K562 (cell line): ENCODE results near the gene NEU1. TPM values are rescaled to one million over a fixed set of nuclear protein-coding genes. Genes with fewer than 3 reads are reported as not detected.

Experiments
- CCNT2 ChIP-seq: IDR thresholded peaks from 2 replicates; pipeline ENCODE4 v1.6.1; 2011; ENCODE audit warnings: borderline replicate concordance, low read depth, mild to moderate bottlenecking, moderate library complexity, mixed read lengths, low read length; ENCODE audit not compliant: insufficient read length; ENCODE audit errors: extremely low read depth
- CREBBP ChIP-seq: IDR thresholded peaks from one replicate; pipeline ENCODE4 v1.6.1; 2012; ENCODE audit warnings: low read depth, mild to moderate bottlenecking, control low read depth, inconsistent platforms, low read length
- GATAD2B ChIP-seq: fragments of 450-650 bp; IDR thresholded peaks from 2 replicates; pipeline ENCODE4 v1.6.1; 2017; ENCODE audit warnings: mild to moderate bottlenecking, borderline replicate concordance
- PHF20 ChIP-seq: fragments of 450-650 bp; IDR thresholded peaks from 2 replicates; pipeline ENCODE4 v1.6.1; 2018; ENCODE audit not compliant: partially characterized antibody
- PTTG1 ChIP-seq: fragments of 450-650 bp; IDR thresholded peaks from 2 replicates; pipeline ENCODE4 v1.6.1; 2016; ENCODE audit warnings: low read depth, mild to moderate bottlenecking, missing genetic modification characterization, missing compliant biosample characterization
- STAT5A ChIP-seq: IDR thresholded peaks from 2 replicates; pipeline ENCODE4 v1.6.1; 2012; ENCODE audit warnings: low read length, inconsistent platforms, borderline replicate concordance
- ZC3H11A ChIP-seq: IDR thresholded peaks from 2 replicates; pipeline ENCODE4 v1.6.1; 2012; ENCODE audit warnings: low read depth, low read length, improper control_type of control experiment
- ZC3H8 ChIP-seq: fragments of 450-650 bp; IDR thresholded peaks from 2 replicates; pipeline ENCODE4 v1.6.1; 2017
- ZNF444 ChIP-seq: fragments of 250-450 bp; sonication (Bioruptor Pico); IDR thresholded peaks from 2 replicates; pipeline ENCODE4 v1.4.0; 2020; ENCODE audit warnings: mild to moderate bottlenecking, moderate library complexity
- ZNF695 ChIP-seq: fragments of 450-650 bp; formaldehyde crosslinking; IDR thresholded peaks from 2 replicates; pipeline ENCODE4 v1.4.0; 2020; ENCODE audit warnings: mild to moderate bottlenecking, moderate library complexity
- polyA plus RNA-seq, 8 experiments: library from polyadenylated mRNA; depleted of rRNA in 4 of 8; stranded (reverse) in 5 of 8; unstranded in 3 of 8; fragments of >200 nt; fragmentation: Nextera tagmentation in 2 of 8; fragmentation: Illumina TruSeq in 1 of 8; extraction: Ambion mirVana in 2 of 8; extraction: Trizol in 1 of 8; gene quantifications; 2 replicates each; pipeline versions ENCODE4 v1.2.1 to v1.2.3, GENCODE V29; 2011 to 2014; ENCODE audit warnings: inconsistent platforms in 1 of 8, missing spikeins in 1 of 8
- total RNA-seq, 7 experiments: library from RNA; depleted of rRNA in 6 of 7; stranded (reverse); fragments of >200 nt in 6 of 7; fragmentation: Illumina TruSeq in 2 of 7; extraction: Trizol in 2 of 7; gene quantifications; 2 replicates each; pipeline versions ENCODE4 v1.2.1 to v1.2.3, GENCODE V29; 2011 to 2021; ENCODE audit warnings: low replicate concordance in 1 of 7
- TF ChIP-seq, protein P1 (sequence below): fragments of 450-650 bp; formaldehyde crosslinking; IDR thresholded peaks from 2 replicates; pipeline ENCODE4 v1.4.0; 2020; ENCODE audit warnings: mild to moderate bottlenecking, moderate library complexity
- TF ChIP-seq, protein P2 (sequence below): fragments of 450-650 bp; conservative IDR thresholded peaks from 2 replicates; pipeline ENCODE4 v1.6.1; 2016; ENCODE audit warnings: missing genetic modification characterization, low read depth, mild to moderate bottlenecking, missing compliant biosample characterization, moderate library complexity
- TF ChIP-seq, protein P3 (sequence below): sonication (generic); formaldehyde crosslinking; IDR thresholded peaks from 2 replicates; pipeline ENCODE4 v1.4.0; 2020; ENCODE audit warnings: mild to moderate bottlenecking, missing genetic modification reagents

Gene NEU1
- total and polyA plus RNA-seq, 9 of the 15 experiments (the other 6 are each of a cell fraction or from before 2014, with no cell fraction given), result 14.8 to 67.8 (median 51.0) TPM

- TF ChIP-seq, protein P1, sequence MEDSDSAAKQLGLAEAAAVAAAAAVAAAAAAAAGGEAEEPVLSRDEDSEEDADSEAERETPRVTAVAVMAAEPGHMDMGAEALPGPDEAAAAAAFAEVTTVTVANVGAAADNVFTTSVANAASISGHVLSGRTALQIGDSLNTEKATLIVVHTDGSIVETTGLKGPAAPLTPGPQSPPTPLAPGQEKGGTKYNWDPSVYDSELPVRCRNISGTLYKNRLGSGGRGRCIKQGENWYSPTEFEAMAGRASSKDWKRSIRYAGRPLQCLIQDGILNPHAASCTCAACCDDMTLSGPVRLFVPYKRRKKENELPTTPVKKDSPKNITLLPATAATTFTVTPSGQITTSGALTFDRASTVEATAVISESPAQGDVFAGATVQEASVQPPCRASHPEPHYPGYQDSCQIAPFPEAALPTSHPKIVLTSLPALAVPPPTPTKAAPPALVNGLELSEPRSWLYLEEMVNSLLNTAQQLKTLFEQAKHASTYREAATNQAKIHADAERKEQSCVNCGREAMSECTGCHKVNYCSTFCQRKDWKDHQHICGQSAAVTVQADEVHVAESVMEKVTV (CRISPR knock-in tag), result no peak
- TF ChIP-seq CREBBP (no peak), ZC3H8 (0 out of 2 replicates have a peak, but pooled peaks have one; percentile 84), ZNF695 (no peak), GATAD2B (no peak), STAT5A (no peak), ZNF444 (no peak; the same call in 1 of the 2 replicates), PHF20 (no peak), CCNT2 (peak; percentile 79), ZC3H11A (peak; percentile 20; the same call in 1 of the 2 replicates), PTTG1 (tag) (no peak)
- TF ChIP-seq, protein P2, sequence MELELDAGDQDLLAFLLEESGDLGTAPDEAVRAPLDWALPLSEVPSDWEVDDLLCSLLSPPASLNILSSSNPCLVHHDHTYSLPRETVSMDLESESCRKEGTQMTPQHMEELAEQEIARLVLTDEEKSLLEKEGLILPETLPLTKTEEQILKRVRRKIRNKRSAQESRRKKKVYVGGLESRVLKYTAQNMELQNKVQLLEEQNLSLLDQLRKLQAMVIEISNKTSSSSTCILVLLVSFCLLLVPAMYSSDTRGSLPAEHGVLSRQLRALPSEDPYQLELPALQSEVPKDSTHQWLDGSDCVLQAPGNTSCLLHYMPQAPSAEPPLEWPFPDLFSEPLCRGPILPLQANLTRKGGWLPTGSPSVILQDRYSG (tag), result no peak
- TF ChIP-seq, protein P3, sequence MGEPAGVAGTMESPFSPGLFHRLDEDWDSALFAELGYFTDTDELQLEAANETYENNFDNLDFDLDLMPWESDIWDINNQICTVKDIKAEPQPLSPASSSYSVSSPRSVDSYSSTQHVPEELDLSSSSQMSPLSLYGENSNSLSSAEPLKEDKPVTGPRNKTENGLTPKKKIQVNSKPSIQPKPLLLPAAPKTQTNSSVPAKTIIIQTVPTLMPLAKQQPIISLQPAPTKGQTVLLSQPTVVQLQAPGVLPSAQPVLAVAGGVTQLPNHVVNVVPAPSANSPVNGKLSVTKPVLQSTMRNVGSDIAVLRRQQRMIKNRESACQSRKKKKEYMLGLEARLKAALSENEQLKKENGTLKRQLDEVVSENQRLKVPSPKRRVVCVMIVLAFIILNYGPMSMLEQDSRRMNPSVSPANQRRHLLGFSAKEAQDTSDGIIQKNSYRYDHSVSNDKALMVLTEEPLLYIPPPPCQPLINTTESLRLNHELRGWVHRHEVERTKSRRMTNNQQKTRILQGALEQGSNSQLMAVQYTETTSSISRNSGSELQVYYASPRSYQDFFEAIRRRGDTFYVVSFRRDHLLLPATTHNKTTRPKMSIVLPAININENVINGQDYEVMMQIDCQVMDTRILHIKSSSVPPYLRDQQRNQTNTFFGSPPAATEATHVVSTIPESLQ (CRISPR knock-in tag), result no peak
Observed at GRCh38 chr6:31821301-31822035, 41.2 kb downstream of the NEU1 start (continued).
